A549 (cell line): ENCODE measurements around the gene SEMA6B. TPM values are rescaled to one million over a fixed set of nuclear protein-coding genes. Genes with fewer than 3 reads are reported as not detected.

Experiments used
- ATAC-seq, 2 experiments: fragments of 200-7000 bp in 1 of 2; fragments of >200 bp in 1 of 2; cut with Nextera tagmentation in 1 of 2; cut with Tn5 transposase in 1 of 2; 3 replicates each; pipeline versions ENCODE4 v1.8.0 to v1.9.1; 2018 to 2020; ENCODE audit warnings: mild to moderate bottlenecking in 1 of 2, moderate library complexity in 1 of 2
- CTCF ChIA-PET: fragments of 300-600 bp; sonication (Branson Sonifier 250); formaldehyde crosslinking; extraction: SDS; loops from one replicate; lab custom pipeline; 2021; ENCODE audit warnings: antibody characterized with exemption, inconsistent platforms; lab: Yijun Ruan, JAX
- POLR2A ChIA-PET: fragments of 350-600 bp; formaldehyde crosslinking; extraction: SDS; loops from one replicate; lab custom pipeline; 2021; ENCODE audit warnings: antibody characterized with exemption, inconsistent platforms; lab: Yijun Ruan, JAX
- DNase-seq, 2 experiments: peaks; one replicate each; pipeline versions ENCODE4 v3.0.0 to v3.0.0-alpha.2; 2011 to 2016; ENCODE audit warnings: low read depth in 1 of 2, low spot score in 1 of 2
- FAIRE-seq: peaks from 2 replicates; lab custom pipeline; 2011; peaks lifted over from hg19 to GRCh38; lab: Jason Lieb, UNC
- H3K27ac ChIP-seq, 2 experiments: fragments of >200 bp; sonication (Bioruptor Twin); formaldehyde crosslinking; 3 replicates each; pipeline ENCODE4 v1.5.1; 2016 to 2017
- H3K4me1 ChIP-seq: fragments of >200 bp; sonication (Bioruptor Twin); formaldehyde crosslinking; 3 replicates; pipeline ENCODE4 v1.6.1; 2016
- H3K4me2 ChIP-seq: fragments of >200 bp; sonication (Bioruptor Twin); formaldehyde crosslinking; 3 replicates; pipeline ENCODE4 v1.6.1; 2016
- H3K4me3 ChIP-seq: fragments of >200 bp; sonication (Bioruptor Twin); formaldehyde crosslinking; 3 replicates; pipeline ENCODE4 v1.5.1; 2016
- H3K9me3 ChIP-seq: fragments of >200 bp; sonication (Bioruptor Twin); formaldehyde crosslinking; 3 replicates; pipeline ENCODE4 v1.6.1; 2016
- BHLHE40 ChIP-seq: IDR thresholded peaks from 2 replicates; pipeline ENCODE4 v1.6.1; 2012; ENCODE audit warnings: low read depth, low read length, inconsistent platforms
- CEBPB ChIP-seq, 2 experiments: fragments of >200 bp in 1 of 2; sonication (Bioruptor Twin) in 1 of 2; formaldehyde crosslinking in 1 of 2; IDR thresholded peaks; 2 replicates each; pipeline ENCODE4 v1.6.1; 2012 to 2016
- CHD2 ChIP-seq: fragments of 150-350 bp; IDR thresholded peaks from 2 replicates; pipeline ENCODE4 v1.6.1; 2014; ENCODE audit warnings: low read length; ENCODE audit not compliant: partially characterized antibody
- CHD4 ChIP-seq: fragments of 200-600 bp; sonication (generic); IDR thresholded peaks from 2 replicates; pipeline ENCODE4 v1.6.1; 2016; ENCODE audit warnings: antibody characterized with exemption, mild to moderate bottlenecking, borderline replicate concordance
- EHF ChIP-seq: fragments of 250-450 bp; sonication (Bioruptor Pico); IDR thresholded peaks from 2 replicates; pipeline ENCODE4 v1.5.0; 2020; ENCODE audit warnings: mild to moderate bottlenecking
- FOSB ChIP-seq: fragments of 250-450 bp; sonication (Bioruptor Pico); IDR thresholded peaks from 2 replicates; pipeline ENCODE4 v1.5.0; 2020; ENCODE audit warnings: mild to moderate bottlenecking, moderate library complexity
- HDAC2 ChIP-seq: fragments of 200-600 bp; sonication (generic); IDR thresholded peaks from 2 replicates; pipeline ENCODE4 v1.6.1; 2016
- HES2 ChIP-seq: fragments of >200 bp; sonication (Bioruptor Twin); formaldehyde crosslinking; IDR thresholded peaks from 2 replicates; pipeline ENCODE4 v1.6.1; 2016
- HOXB5 ChIP-seq: fragments of 250-450 bp; sonication (Bioruptor Pico); IDR thresholded peaks from 2 replicates; pipeline ENCODE4 v1.5.0; 2020; ENCODE audit warnings: mild to moderate bottlenecking, moderate library complexity
- JUN ChIP-seq, 2 experiments: fragments of >200 bp; sonication (Bioruptor Twin); formaldehyde crosslinking; IDR thresholded peaks; 2 replicates in 1 of 2; 3 replicates in 1 of 2; pipeline ENCODE4 v1.6.1; 2016 to 2017
- KDM5A ChIP-seq: fragments of 200-600 bp; sonication (generic); IDR thresholded peaks from 2 replicates; pipeline ENCODE4 v1.6.1; 2016; ENCODE audit warnings: antibody characterized with exemption, mild to moderate bottlenecking
- MAX ChIP-seq: IDR thresholded peaks from 2 replicates; pipeline ENCODE4 v1.6.1; 2012
- PBX3 ChIP-seq: IDR thresholded peaks from 2 replicates; pipeline ENCODE4 v1.6.1; 2012
- RAD21 ChIP-seq, 2 experiments: fragments of >200 bp in 1 of 2; sonication (Bioruptor Twin) in 1 of 2; formaldehyde crosslinking in 1 of 2; IDR thresholded peaks in 1 of 2; conservative IDR thresholded peaks in 1 of 2; 2 replicates in 1 of 2; 3 replicates in 1 of 2; pipeline ENCODE4 v1.6.1; 2012 to 2018; ENCODE audit warnings: inconsistent platforms in 1 of 2
- REST ChIP-seq: fragments of 200-600 bp; sonication (generic); IDR thresholded peaks from 2 replicates; pipeline ENCODE4 v1.6.1; 2016; ENCODE audit warnings: antibody characterized with exemption, mild to moderate bottlenecking, moderate library complexity
- RNF2 ChIP-seq: fragments of 200-600 bp; sonication (generic); IDR thresholded peaks from 2 replicates; pipeline ENCODE4 v1.6.1; 2016; ENCODE audit warnings: low read depth, mild to moderate bottlenecking, antibody characterized with exemption, moderate library complexity, borderline replicate concordance
- ZNF302 ChIP-seq: fragments of 250-450 bp; sonication (Bioruptor Pico); IDR thresholded peaks from 2 replicates; pipeline ENCODE4 v1.9.0; 2021; ENCODE audit warnings: inconsistent platforms, mild to moderate bottlenecking, moderate library complexity
- WGBS: methylation state at CpG from one replicate; pipeline ENCODE4 v1.1.6; 2017; ENCODE audit errors: missing lambda C conversion rate; 5-methylcytosine and 5-hydroxymethylcytosine counted together
- polyA plus RNA-seq, 4 experiments: library from polyadenylated mRNA; depleted of rRNA in 3 of 4; stranded (reverse); fragments of >200 nt; fragmentation: RNase III in 1 of 4; extraction: RNeasy Plus Mini Kit Qiagen cat#74134 plus additional on column Dnase treatment in 1 of 4; gene quantifications; 2 replicates in 3 of 4; 3 replicates in 1 of 4; pipeline ENCODE4 v1.2.3, GENCODE V29; 2011 to 2017

SEMA6B gene
- polyA plus RNA-seq, 2 of the 4 experiments (the other 2 are of a cell fraction), result 5.7 to 9.0 TPM

- peak overlapping the region; percentile 100; the same call in 2 of the 3 replicates for H3K4me2 ChIP-seq
- TF ChIP-seq CEBPB (IDR thresholded peaks at IDR 0.05) (no peak), BHLHE40 (no peak), EHF (CRISPR knock-in tag) (no peak), ZNF302 (no peak), FOSB (CRISPR knock-in tag) (no peak), CHD2 (no peak), JUN (IDR thresholded peaks at IDR 0.05) (no peak), PBX3 (no peak), HOXB5 (CRISPR knock-in tag) (no peak), RAD21 (conservative IDR thresholded peaks at IDR 0.05 in 1 of 2, IDR thresholded peaks at IDR 0.05 in 1 of 2) (no peak), KDM5A (no peak), HDAC2 (no peak), REST (no peak), HES2 (no peak), RNF2 (no peak)
- peak; percentile 21 to 51; a peak in 3 of 6 replicates for ATAC-seq
- peak overlapping the region in 1 of 2 experiments; percentile 95; a peak in 3 of 6 replicates for H3K27ac ChIP-seq
- no peak overlapping the region for H3K4me3 ChIP-seq
- POLR2A ChIA-PET, result no interaction called here
- no peak for DNase-seq
- CTCF ChIA-PET, result interaction anchor here (1.0 to 1.5 kb wide), 2 partner anchors 16 to 53 kb away, joined by 4 to 5 read pairs; no protein-coding TSS in a partner anchor
- no peak for FAIRE-seq
- WGBS, result 56% methylated on average over 13 of the region's 16 CpGs
- no peaks in the 10 kb centered on the region for H3K9me3 ChIP-seq
- H3K4me1 ChIP-seq, result peaks cover 31% of the 10 kb centered on the region
These were observed 23.7 kb upstream of the SEMA6B start for GRCh38 chr19:4582980-4583842.

- no peak for FAIRE-seq
- TF ChIP-seq CHD4, result no peak
- TF ChIP-seq MAX, result peak; percentile 32; the same call in 1 of the 2 replicates
- peaks cover 31% of the 10 kb centered on the region for H3K4me1 ChIP-seq
- 34% methylated on average over 15 of the region's 57 CpGs for WGBS
- H3K27ac ChIP-seq, result peak overlapping the region; percentile 79 to 98; a peak in 5 of 6 replicates
- peak overlapping the region; percentile 95 for H3K4me2 ChIP-seq
- H3K4me3 ChIP-seq, result peak overlapping the region; percentile 75
- no peak for ATAC-seq
- no peak for DNase-seq
- CTCF ChIA-PET, result interaction anchor here (0.7 kb wide), 1 partner anchor 23 kb away, joined by 3 read pairs; the partner anchor contains the start of gene SEMA6B
- no peaks in the 10 kb centered on the region for H3K9me3 ChIP-seq
- POLR2A ChIA-PET, result no interaction called here
These were observed 22.4 kb upstream of the SEMA6B start for GRCh38 chr19:4581666-4582553.
